ENCODE results near the gene MORC2.

DNA sequence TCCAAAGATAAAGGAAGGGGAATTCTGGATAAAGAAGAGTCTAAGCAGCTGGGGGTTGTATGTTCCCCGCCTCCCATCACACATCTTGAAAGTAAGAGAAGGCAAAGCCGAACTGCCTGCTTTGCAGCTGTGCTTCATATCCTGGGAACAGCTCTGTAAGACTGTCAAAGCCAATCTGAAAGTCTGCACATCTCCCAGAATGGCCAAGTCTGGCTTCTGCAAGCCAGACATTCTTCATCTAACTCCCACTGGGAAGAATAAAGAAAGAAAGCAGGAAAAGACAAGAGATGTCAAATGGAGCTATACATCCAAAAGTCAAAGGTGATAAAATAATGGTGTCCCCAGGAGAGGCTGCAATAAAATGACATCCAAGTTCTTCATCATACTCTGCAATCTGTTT lies 15.4 kb downstream of the MORC2 start:
- TF ChIP-seq SP1 (IDR thresholded peaks at IDR 0.05) (no peak), TAF1 (conservative IDR thresholded peaks at IDR 0.05) (no peak)
